Right hindlimb (tissue), 1 donor: ENCODE results near the gene RSPH3.

Experiments used
- DNase-seq: peaks from one replicate; pipeline ENCODE4 v3.0.0-alpha.2; 2018

Gene RSPH3

DNA sequence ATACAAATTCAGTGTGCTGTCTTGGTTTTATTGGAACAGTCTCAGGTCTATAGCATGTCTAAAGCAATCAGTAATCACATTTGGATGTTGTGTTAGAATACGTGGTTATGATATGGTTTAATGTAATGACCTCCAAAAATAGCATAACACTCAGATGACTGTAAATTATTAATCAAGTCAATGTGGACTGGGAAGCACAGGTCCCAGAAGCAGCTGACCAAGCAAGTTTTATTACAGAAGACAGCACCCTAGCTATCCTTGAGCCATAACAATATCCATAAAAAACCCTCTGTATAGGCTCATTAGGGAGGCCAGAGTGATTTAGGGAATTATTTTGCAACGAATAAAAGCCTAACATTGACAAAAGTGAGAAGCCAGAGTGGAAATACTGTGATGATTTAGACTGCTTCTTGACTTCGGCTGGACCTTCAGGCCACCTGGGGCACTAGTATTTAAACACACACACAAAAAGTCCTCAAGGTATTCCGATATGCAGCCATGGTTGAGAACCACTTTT is 66.9 kb downstream of the RSPH3 start:
- no peak for DNase-seq

DNA sequence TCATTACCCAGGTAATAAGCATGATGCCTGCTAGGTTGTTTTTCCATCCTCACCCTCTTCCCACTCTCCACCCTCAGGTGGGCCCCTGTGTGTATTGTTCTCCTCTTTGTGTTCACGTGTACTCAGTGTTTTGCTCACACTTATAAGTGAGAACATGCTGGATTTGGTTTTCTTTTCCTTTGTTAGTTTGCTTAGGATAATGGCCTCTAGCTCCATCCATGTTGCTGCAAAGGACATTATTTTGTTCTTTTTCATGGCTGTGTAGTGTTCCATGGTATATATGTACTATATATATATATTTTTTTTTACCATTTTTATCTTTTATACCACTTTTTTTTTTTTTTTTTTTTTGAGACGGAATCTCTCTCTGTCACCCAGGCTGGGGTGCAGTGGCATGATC is 71.9 kb downstream of the RSPH3 start:
- no peak for DNase-seq

DNA sequence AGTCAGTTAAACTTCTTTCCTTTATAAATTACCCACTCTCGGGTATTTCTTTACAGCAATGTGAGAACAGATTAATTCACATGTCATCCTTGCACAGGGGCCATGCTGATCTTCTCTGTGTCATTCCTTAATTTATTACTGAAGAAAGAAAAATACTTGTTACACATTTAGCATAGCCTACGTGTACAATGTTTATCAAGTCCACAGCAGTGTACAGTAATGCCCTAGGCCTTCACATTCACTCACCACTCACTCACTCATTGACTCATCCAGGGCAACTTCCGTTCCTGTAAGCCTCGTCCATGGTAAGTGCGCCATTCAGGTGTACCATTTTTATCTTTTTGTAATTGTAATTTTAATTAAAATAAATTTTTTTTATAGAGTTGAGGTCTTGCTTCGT is 73.6 kb downstream of the RSPH3 start:
- DNase-seq = no peak

DNA sequence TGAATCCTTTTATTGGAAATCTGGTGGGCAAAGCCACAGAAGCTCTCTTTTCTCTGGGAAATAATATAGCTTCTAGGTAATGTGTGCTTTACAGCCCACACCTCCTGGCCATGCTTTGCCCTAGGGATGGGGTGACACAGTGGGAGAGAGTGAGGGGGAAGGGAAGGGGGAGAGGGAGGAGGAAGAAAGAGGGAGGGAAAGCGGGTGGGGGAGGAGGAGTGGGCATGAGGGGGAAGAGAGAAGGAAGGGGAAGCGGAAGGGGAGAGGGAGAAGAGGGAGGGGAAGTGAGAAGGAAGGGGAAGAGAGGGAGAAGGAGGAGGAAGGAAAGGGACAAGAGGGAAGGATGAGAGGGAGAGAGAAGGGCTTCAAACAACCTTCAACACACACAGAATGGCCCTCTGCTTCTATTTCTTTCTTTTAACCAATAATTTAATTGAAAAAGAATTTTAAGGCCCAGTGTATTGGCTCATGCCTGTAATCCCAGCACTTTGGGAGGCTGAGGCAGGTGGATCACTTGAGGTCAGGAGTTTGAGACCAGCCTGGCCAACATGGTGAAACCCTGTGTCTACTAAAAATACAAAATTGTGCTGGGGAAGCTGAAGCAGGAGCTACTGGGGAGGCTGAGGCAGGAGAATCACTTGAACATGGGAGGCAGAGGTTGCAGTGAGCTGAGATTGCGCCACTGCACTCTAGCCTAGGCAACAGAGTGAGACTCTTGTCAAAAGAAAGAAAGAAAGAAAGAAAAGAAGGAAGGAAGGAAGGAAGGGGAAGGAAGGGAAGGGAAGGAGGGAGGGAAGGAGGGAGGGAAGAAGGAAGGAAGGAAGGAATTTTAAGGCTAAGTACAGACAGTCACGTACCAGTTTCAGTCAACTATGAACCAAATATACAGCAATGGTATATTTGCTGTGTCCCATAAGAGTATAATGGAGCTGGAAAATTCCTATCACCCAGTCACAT is 75.2 kb downstream of the RSPH3 start:
- no peak for DNase-seq

DNA sequence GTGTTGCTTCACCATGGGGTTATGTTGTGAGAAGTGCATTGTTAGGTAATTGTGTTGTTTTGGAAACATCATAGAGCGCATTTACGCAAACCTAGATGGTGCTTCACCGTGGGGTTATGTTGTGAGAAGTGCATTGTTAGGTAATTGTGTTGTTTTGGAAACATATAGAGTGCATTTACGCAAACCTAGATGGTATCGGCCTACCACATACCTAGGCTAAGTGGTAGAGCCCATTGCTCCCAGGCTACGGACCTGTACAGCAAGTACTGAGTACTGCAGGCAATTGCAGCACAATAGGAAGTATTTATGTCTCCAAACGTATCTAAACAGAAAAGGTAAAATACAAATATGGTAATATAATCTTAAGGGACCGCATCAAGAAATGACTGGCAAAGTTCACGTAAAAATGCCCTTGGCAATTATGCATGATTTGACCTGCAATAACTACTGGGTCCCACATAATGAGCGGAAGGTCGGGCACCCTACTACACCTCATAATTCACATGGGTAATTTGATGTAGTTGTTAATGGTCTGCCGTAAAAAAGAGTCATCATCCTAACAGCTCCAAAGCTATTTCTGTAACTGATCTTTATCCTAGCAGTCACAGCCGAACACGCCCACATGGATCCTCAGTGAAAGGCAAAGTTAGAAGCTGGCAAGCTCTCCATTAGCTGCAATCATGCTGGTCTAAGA is 76.0 kb downstream of the RSPH3 start:
- no peak for DNase-seq
